ENCODE data around the gene ERAS.
"Not testable (repeated sequence)": the region's sequence is repeated elsewhere in the genome, so short reads cannot be mapped to it uniquely, and the experiment has no call there.

Gene ERAS

GRCh38 chrX:48816014-48816810 is 10.1 kb upstream of the ERAS start:
- no peak overlapping the region for H3K4me3 ChIP-seq (ENCODE audit: insufficient read depth, low read depth, low read length)
- H3K27me3 ChIP-seq (ENCODE audit: control insufficient read depth, insufficient read depth, low read length, poor library complexity, severe bottlenecking), result no peaks in the 10 kb centered on the region
- peaks cover 3% of the 10 kb centered on the region for H3K36me3 ChIP-seq (ENCODE audit: control insufficient read depth, insufficient read depth, low read length)
- H3K9me3 ChIP-seq (ENCODE audit: control insufficient read depth, low read length), result no peaks in the 10 kb centered on the region
- H3K27ac ChIP-seq (ENCODE audit: insufficient read depth, low read depth, low read length, poor library complexity, severe bottlenecking), result no peak overlapping the region
- H3K4me1 ChIP-seq (ENCODE audit: control insufficient read depth, insufficient read depth, low read length), result no peaks in the 10 kb centered on the region
- WGBS, 2 experiments, result 92 to 97% methylated on average over 18 of the region's 18 CpGs

GRCh38 chrX:48818098-48818497 is 8.2 kb upstream of the ERAS start:
- Histone ChIP-seq H3K27ac (ENCODE audit: insufficient read depth, low read depth, low read length, poor library complexity, severe bottlenecking) (no peak overlapping the region), H3K4me3 (ENCODE audit: insufficient read depth, low read depth, low read length) (no peak overlapping the region), H3K27me3 (ENCODE audit: control insufficient read depth, insufficient read depth, low read length, poor library complexity, severe bottlenecking) (no peaks in the 10 kb centered on the region), H3K4me1 (ENCODE audit: control insufficient read depth, insufficient read depth, low read length) (no peaks in the 10 kb centered on the region), H3K9me3 (ENCODE audit: control insufficient read depth, low read length) (no peaks in the 10 kb centered on the region), H3K36me3 (ENCODE audit: control insufficient read depth, insufficient read depth, low read length) (peaks cover 3% of the 10 kb centered on the region)
- WGBS, 2 experiments, result 94 to 97% methylated on average over 16 of the region's 16 CpGs

GRCh38 chrX:48818866-48819265 is 7.4 kb upstream of the ERAS start:
- Histone ChIP-seq H3K27me3 (ENCODE audit: control insufficient read depth, insufficient read depth, low read length, poor library complexity, severe bottlenecking) (no peaks in the 10 kb centered on the region), H3K27ac (ENCODE audit: insufficient read depth, low read depth, low read length, poor library complexity, severe bottlenecking) (no peak overlapping the region), H3K4me3 (ENCODE audit: insufficient read depth, low read depth, low read length) (no peak overlapping the region), H3K9me3 (ENCODE audit: control insufficient read depth, low read length) (no peaks in the 10 kb centered on the region), H3K36me3 (ENCODE audit: control insufficient read depth, insufficient read depth, low read length) (peaks cover 8% of the 10 kb centered on the region), H3K4me1 (ENCODE audit: control insufficient read depth, insufficient read depth, low read length) (no peaks in the 10 kb centered on the region)
- WGBS, 2 experiments, result 95 to 97% methylated on average over 4 of the region's 4 CpGs

GRCh38 chrX:48819394-48819793 is 6.9 kb upstream of the ERAS start:
- H3K9me3 ChIP-seq (ENCODE audit: control insufficient read depth, low read length); H3K4me3 ChIP-seq (ENCODE audit: insufficient read depth, low read depth, low read length); H3K27ac ChIP-seq (ENCODE audit: insufficient read depth, low read depth, low read length, poor library complexity, severe bottlenecking); H3K27me3 ChIP-seq (ENCODE audit: control insufficient read depth, insufficient read depth, low read length, poor library complexity, severe bottlenecking); H3K4me1 ChIP-seq (ENCODE audit: control insufficient read depth, insufficient read depth, low read length); H3K36me3 ChIP-seq (ENCODE audit: control insufficient read depth, insufficient read depth, low read length): not testable (repeated sequence)
- 91 to 95% methylated on average over 9 of the region's 9 CpGs for WGBS, 2 experiments

GRCh38 chrX:48823053-48823452 is 3.3 kb upstream of the ERAS start:
- H3K27me3 ChIP-seq (ENCODE audit: control insufficient read depth, insufficient read depth, low read length, poor library complexity, severe bottlenecking), result no peaks in the 10 kb centered on the region
- H3K4me3 ChIP-seq (ENCODE audit: insufficient read depth, low read depth, low read length), result no peak overlapping the region
- WGBS, 2 experiments, result 89 to 90% methylated on average over 6 of the region's 6 CpGs
- H3K36me3 ChIP-seq (ENCODE audit: control insufficient read depth, insufficient read depth, low read length), result peaks cover 12% of the 10 kb centered on the region
- H3K9me3 ChIP-seq (ENCODE audit: control insufficient read depth, low read length), result no peaks in the 10 kb centered on the region
- H3K4me1 ChIP-seq (ENCODE audit: control insufficient read depth, insufficient read depth, low read length), result no peaks in the 10 kb centered on the region
- no peak overlapping the region for H3K27ac ChIP-seq (ENCODE audit: insufficient read depth, low read depth, low read length, poor library complexity, severe bottlenecking)

GRCh38 chrX:48824066-48824465 is 2.2 kb upstream of the ERAS start:
- H3K36me3 ChIP-seq (ENCODE audit: control insufficient read depth, insufficient read depth, low read length), result peaks cover 12% of the 10 kb centered on the region
- no peaks in the 10 kb centered on the region for H3K4me1 ChIP-seq (ENCODE audit: control insufficient read depth, insufficient read depth, low read length)
- H3K27ac ChIP-seq (ENCODE audit: insufficient read depth, low read depth, low read length, poor library complexity, severe bottlenecking), result no peak overlapping the region
- no peaks in the 10 kb centered on the region for H3K27me3 ChIP-seq (ENCODE audit: control insufficient read depth, insufficient read depth, low read length, poor library complexity, severe bottlenecking)
- no peaks in the 10 kb centered on the region for H3K9me3 ChIP-seq (ENCODE audit: control insufficient read depth, low read length)
- WGBS, 2 experiments, result 94% methylated on average over 6 to 8 of the region's 8 CpGs
- no peak overlapping the region for H3K4me3 ChIP-seq (ENCODE audit: insufficient read depth, low read depth, low read length)

- H3K4me3 ChIP-seq (ENCODE audit: insufficient read depth, low read depth, low read length), result no peak overlapping the region
- no peaks in the 10 kb centered on the region for H3K4me1 ChIP-seq (ENCODE audit: control insufficient read depth, insufficient read depth, low read length)
- H3K27me3 ChIP-seq (ENCODE audit: control insufficient read depth, insufficient read depth, low read length, poor library complexity, severe bottlenecking), result peaks cover 23% of the 10 kb centered on the region
- H3K27ac ChIP-seq (ENCODE audit: insufficient read depth, low read depth, low read length, poor library complexity, severe bottlenecking), result no peak overlapping the region
- no peaks in the 10 kb centered on the region for H3K9me3 ChIP-seq (ENCODE audit: control insufficient read depth, low read length)
- 85 to 86% methylated on average over 73 of the region's 73 CpGs for WGBS, 2 experiments
- H3K36me3 ChIP-seq (ENCODE audit: control insufficient read depth, insufficient read depth, low read length), result peaks cover 12% of the 10 kb centered on the region
These were observed 752 bp downstream of the ERAS start for GRCh38 chrX:48826876-48827653.

GRCh38 chrX:48827654-48827968 is 1.3 kb downstream of the ERAS start:
- H3K27ac ChIP-seq (ENCODE audit: insufficient read depth, low read depth, low read length, poor library complexity, severe bottlenecking), result no peak overlapping the region
- no peaks in the 10 kb centered on the region for H3K4me1 ChIP-seq (ENCODE audit: control insufficient read depth, insufficient read depth, low read length)
- H3K36me3 ChIP-seq (ENCODE audit: control insufficient read depth, insufficient read depth, low read length), result peaks cover 12% of the 10 kb centered on the region
- H3K9me3 ChIP-seq (ENCODE audit: control insufficient read depth, low read length), result no peaks in the 10 kb centered on the region
- H3K27me3 ChIP-seq (ENCODE audit: control insufficient read depth, insufficient read depth, low read length, poor library complexity, severe bottlenecking), result peaks cover 29% of the 10 kb centered on the region
- WGBS, 2 experiments, result 59 to 62% methylated on average over 3 to 4 of the region's 4 CpGs
- H3K4me3 ChIP-seq (ENCODE audit: insufficient read depth, low read depth, low read length), result no peak overlapping the region

GRCh38 chrX:48829016-48829735 is 2.9 kb downstream of the ERAS start:
- no peak overlapping the region for H3K27ac ChIP-seq (ENCODE audit: insufficient read depth, low read depth, low read length, poor library complexity, severe bottlenecking)
- no peak overlapping the region for H3K4me3 ChIP-seq (ENCODE audit: insufficient read depth, low read depth, low read length)
- peaks cover 7% of the 10 kb centered on the region for H3K36me3 ChIP-seq (ENCODE audit: control insufficient read depth, insufficient read depth, low read length)
- H3K27me3 ChIP-seq (ENCODE audit: control insufficient read depth, insufficient read depth, low read length, poor library complexity, severe bottlenecking), result peaks cover 44% of the 10 kb centered on the region
- H3K4me1 ChIP-seq (ENCODE audit: control insufficient read depth, insufficient read depth, low read length), result no peaks in the 10 kb centered on the region
- H3K9me3 ChIP-seq (ENCODE audit: control insufficient read depth, low read length), result no peaks in the 10 kb centered on the region
- WGBS, 2 experiments, result 89 to 95% methylated on average over 24 of the region's 24 CpGs
